ENCODE measurements around the gene MED26.
"Not testable (repeated sequence)": the region's sequence is repeated elsewhere in the genome, so short reads cannot be mapped to it uniquely, and the experiment has no call there.

The MED26 gene

GRCh38 chr19:16548956-16549355 is 79.0 kb downstream of the MED26 start:
- no peak for TF ChIP-seq EZH2 (IDR thresholded peaks at IDR 0.05)
- TF ChIP-seq POLR2AphosphoS5 (IDR thresholded peaks at IDR 0.05; ENCODE audit: borderline replicate concordance, low read depth, low read length): no peak
- H3K4me3 ChIP-seq: no peak overlapping the region
- H3K27ac ChIP-seq: no peak overlapping the region
- H3K9me3 ChIP-seq (ENCODE audit: low read depth, low read length): no peaks in the 10 kb centered on the region
- peaks cover 12% of the 10 kb centered on the region for H3K36me3 ChIP-seq (ENCODE audit: insufficient read depth, low read length)
- H3K9ac ChIP-seq (ENCODE audit: insufficient read length): no peak overlapping the region
- DNase-seq (ENCODE audit: low read depth, low spot score): no peak

GRCh38 chr19:16544473-16545231 is 83.4 kb downstream of the MED26 start:
- TF ChIP-seq POLR2AphosphoS5 (IDR thresholded peaks at IDR 0.05; ENCODE audit: borderline replicate concordance, low read depth, low read length): no peak
- TF ChIP-seq FOXP2 (optimal IDR thresholded peaks at IDR 0.05; ENCODE audit: control extremely low read depth, extremely low read length, insufficient read depth): no peak
- H3K36me3 ChIP-seq (ENCODE audit: insufficient read depth, low read length): peaks cover 18% of the 10 kb centered on the region
- H3K9me3 ChIP-seq (ENCODE audit: low read depth, low read length): no peaks in the 10 kb centered on the region
- DNase-seq (ENCODE audit: low read depth, low spot score): no peak
- no peak overlapping the region for H3K9ac ChIP-seq (ENCODE audit: insufficient read length)
- no peak overlapping the region for H3K27ac ChIP-seq
- no peak overlapping the region for H3K4me3 ChIP-seq

DNA sequence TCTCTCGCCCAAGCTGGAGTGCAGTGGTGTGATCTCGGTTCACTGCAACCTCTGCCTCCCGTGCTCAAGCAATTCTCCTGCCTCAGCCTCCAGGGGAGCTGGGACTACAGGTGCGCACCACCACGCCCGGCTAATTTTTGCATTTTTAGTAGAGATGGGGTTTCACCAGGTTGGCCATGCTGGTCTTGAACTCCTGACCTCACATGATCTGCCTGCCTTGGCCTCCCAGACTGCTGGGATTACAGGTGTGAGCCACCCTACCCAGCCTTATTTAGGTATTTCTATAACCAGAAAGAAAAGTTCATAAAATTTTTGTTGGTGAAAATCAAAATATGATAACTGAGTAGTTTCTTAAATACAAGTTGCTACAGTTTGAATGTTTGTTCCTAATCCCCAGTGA is 84.3 kb downstream of the MED26 start:
- not testable (repeated sequence) for H3K27ac ChIP-seq; H3K9me3 ChIP-seq (ENCODE audit: low read depth, low read length); DNase-seq (ENCODE audit: low read depth, low spot score)
- Histone ChIP-seq H3K4me3 (peak overlapping the region; percentile 94; the same call in 1 of the 2 replicates), H3K9ac (ENCODE audit: insufficient read length) (peak overlapping the region; percentile 99), H3K36me3 (ENCODE audit: insufficient read depth, low read length) (peaks cover 27% of the 10 kb centered on the region)

DNA sequence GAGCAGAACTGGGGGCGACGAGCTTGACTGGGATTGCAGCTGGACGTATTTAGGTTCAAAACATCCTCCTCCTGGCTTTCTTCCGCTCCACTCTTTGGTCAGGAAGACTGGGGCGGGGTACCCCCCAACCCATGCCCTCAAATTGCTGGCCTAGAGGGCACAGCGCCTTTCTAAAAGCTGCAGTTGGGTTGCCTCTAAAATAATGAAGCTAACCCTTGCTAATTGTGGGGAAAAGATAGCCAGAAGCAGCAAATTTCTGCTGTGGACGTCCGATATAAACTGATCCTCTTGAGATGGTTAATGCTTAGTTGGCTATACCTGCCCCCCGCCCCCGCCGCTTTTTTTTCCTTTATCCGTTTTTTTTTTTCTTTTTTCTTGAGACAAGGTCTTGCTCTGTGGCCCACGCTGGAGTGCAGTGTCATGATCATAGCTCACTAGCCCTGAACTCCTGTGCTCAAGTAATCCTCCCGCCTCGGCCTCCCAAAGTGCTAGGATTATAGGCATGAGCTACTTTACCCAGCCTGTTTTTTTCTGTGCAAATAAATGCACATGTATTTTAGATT is 85.0 kb downstream of the MED26 start:
- Histone ChIP-seq H3K27ac (peak overlapping the region; percentile 72), H3K36me3 (ENCODE audit: insufficient read depth, low read length) (peaks cover 35% of the 10 kb centered on the region), H3K9me3 (ENCODE audit: low read depth, low read length) (no peaks in the 10 kb centered on the region), H3K9ac (ENCODE audit: insufficient read length) (peak overlapping the region; percentile 99), H3K4me3 (peak overlapping the region; percentile 94)
- TF ChIP-seq EZH2 (IDR thresholded peaks at IDR 0.05) (no peak), FOXP2 (optimal IDR thresholded peaks at IDR 0.05; ENCODE audit: control extremely low read depth, extremely low read length, insufficient read depth) (no peak), POLR2AphosphoS5 (IDR thresholded peaks at IDR 0.05; ENCODE audit: borderline replicate concordance, low read depth, low read length) (no peak)
- DNase-seq (ENCODE audit: low read depth, low spot score): no peak

DNA sequence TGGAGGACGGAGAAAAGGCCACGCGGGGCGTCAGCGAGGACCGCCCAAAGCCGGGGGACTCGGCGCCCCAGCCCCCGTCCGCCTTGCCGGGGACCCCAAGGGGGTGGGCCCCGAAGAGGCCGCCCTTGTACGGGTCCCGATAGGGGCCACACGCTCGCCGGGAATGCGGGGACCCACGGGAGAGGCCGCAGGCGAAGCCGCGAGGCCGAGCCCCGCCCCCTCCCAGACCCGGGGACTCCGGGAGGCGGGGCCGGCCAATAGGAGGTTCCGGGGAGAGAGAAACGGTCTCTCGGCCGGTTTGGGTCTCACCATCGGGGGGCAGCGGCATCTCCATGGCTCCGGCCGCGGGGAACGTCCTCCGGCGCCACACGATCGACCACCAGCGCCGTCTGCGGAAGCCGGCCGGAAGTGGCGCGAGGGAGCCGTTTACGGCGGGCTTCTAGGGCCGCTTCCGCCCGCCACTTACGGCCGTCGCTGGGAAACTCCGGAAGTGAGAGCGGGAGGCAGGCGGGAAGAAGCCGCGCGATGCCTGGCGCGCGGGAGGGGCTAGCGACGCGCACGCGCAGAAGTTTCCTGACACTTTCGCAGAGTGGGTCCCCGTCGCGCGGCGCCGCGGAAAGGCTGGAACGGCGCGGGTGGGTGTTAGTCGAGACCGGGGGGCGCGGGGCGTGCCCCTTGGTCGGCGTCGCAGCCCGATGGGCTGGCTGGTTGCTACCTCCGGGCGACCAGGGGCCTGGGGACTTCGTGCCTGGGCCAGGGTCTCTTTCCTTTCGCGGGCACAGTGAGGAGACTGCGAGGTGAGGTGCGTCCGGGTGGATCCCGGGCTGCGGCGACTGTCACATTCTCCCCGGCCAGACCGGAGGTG is 85.7 kb downstream of the MED26 start, which contains the start of gene CHERP:
CHERP (minus strand) TSS at position 393 of the 865 bp plus-strand sequence; CDS start at position 334, 59 bp downstream.
- Histone ChIP-seq H3K9ac (ENCODE audit: insufficient read length) (peak within 1 kb of the TSS; percentile 99), H3K9me3 (ENCODE audit: low read depth, low read length) (no peaks in the 10 kb centered on the region), H3K27ac (peak within 1 kb of the TSS; percentile 72), H3K36me3 (ENCODE audit: insufficient read depth, low read length) (peaks cover 42% of the 10 kb centered on the region), H3K4me3 (peak within 1 kb of the TSS; percentile 94)
- DNase-seq (ENCODE audit: low read depth, low spot score): peak; percentile 44
- TF ChIP-seq FOXP2 (optimal IDR thresholded peaks at IDR 0.05; ENCODE audit: control extremely low read depth, extremely low read length, insufficient read depth): peak; percentile 24
- no peak for TF ChIP-seq EZH2 (IDR thresholded peaks at IDR 0.05)
- TF ChIP-seq POLR2AphosphoS5 (IDR thresholded peaks at IDR 0.05; ENCODE audit: borderline replicate concordance, low read depth, low read length): peak; percentile 97

- H3K9me3 ChIP-seq (ENCODE audit: low read depth, low read length): no peaks in the 10 kb centered on the region
- H3K4me3 ChIP-seq: peak overlapping the region; percentile 94
- H3K27ac ChIP-seq: peak overlapping the region; percentile 64; the same call in 1 of the 2 replicates
- no peak for DNase-seq (ENCODE audit: low read depth, low spot score)
- TF ChIP-seq POLR2AphosphoS5 (IDR thresholded peaks at IDR 0.05; ENCODE audit: borderline replicate concordance, low read depth, low read length) (no peak), FOXP2 (optimal IDR thresholded peaks at IDR 0.05; ENCODE audit: control extremely low read depth, extremely low read length, insufficient read depth) (no peak)
- peak overlapping the region; percentile 99 for H3K9ac ChIP-seq (ENCODE audit: insufficient read length)
- H3K36me3 ChIP-seq (ENCODE audit: insufficient read depth, low read length): peaks cover 49% of the 10 kb centered on the region
Observed at GRCh38 chr19:16541526-16542044, 86.4 kb downstream of the MED26 start.

DNA sequence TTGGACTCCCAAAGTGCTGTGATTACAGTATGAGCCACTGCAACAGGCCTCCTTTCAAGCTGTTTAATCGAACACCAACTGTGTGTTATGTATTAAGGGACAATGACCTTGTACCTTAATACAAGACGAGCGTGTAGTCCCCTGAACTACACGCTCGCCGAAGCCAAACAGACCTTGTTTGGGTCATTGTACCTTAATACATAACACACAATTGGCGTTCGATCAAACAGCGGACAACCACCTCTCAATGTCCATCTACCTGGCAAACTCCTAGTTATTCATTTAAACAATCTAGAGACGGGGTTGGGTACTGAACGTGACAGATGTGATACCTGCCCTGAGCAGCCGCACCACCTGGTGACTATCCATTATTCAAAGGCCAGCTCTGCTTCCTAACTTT is 87.1 kb downstream of the MED26 start:
- TF ChIP-seq POLR2AphosphoS5 (IDR thresholded peaks at IDR 0.05; ENCODE audit: borderline replicate concordance, low read depth, low read length) (no peak), EZH2 (IDR thresholded peaks at IDR 0.05) (no peak), FOXP2 (optimal IDR thresholded peaks at IDR 0.05; ENCODE audit: control extremely low read depth, extremely low read length, insufficient read depth) (no peak)
- H3K4me3 ChIP-seq: peak overlapping the region; percentile 94
- no peak overlapping the region for H3K27ac ChIP-seq
- peaks cover 55% of the 10 kb centered on the region for H3K36me3 ChIP-seq (ENCODE audit: insufficient read depth, low read length)
- H3K9ac ChIP-seq (ENCODE audit: insufficient read length): peak overlapping the region; percentile 99
- H3K9me3 ChIP-seq (ENCODE audit: low read depth, low read length): no peaks in the 10 kb centered on the region
- no peak for DNase-seq (ENCODE audit: low read depth, low spot score)

- Histone ChIP-seq H3K9me3 (ENCODE audit: low read depth, low read length) (no peaks in the 10 kb centered on the region), H3K9ac (ENCODE audit: insufficient read length) (no peak overlapping the region), H3K36me3 (ENCODE audit: insufficient read depth, low read length) (peaks cover 93% of the 10 kb centered on the region), H3K27ac (no peak overlapping the region), H3K4me3 (no peak overlapping the region)
- no peak for TF ChIP-seq FOXP2 (optimal IDR thresholded peaks at IDR 0.05; ENCODE audit: control extremely low read depth, extremely low read length, insufficient read depth)
- no peak for TF ChIP-seq POLR2AphosphoS5 (IDR thresholded peaks at IDR 0.05; ENCODE audit: borderline replicate concordance, low read depth, low read length)
- TF ChIP-seq EZH2 (IDR thresholded peaks at IDR 0.05): no peak
- no peak for DNase-seq (ENCODE audit: low read depth, low spot score)
Observed at GRCh38 chr19:16537111-16537510, 90.9 kb downstream of the MED26 start.

Measured in SK-N-MC (cell line).